T-cell (primary cell): Measurements from ENCODE around the gene A3GALT2. TPM values are rescaled to one million over a fixed set of nuclear protein-coding genes. Genes with fewer than 3 reads are reported as not detected.

Experiments used
- ATAC-seq, 4 experiments: fragments of 200-7000 bp in 3 of 4; fragments of 150-1000 bp in 1 of 4; cut with Tn5 transposase; replicated peaks in 1 of 4; 1 replicate in 3 of 4; 2 replicates in 1 of 4; pipeline ENCODE4 v1.10.0; 2021; ENCODE audit warnings: moderate library complexity in 3 of 4, mild to moderate bottlenecking in 2 of 4, moderate number of reproducible peaks in 1 of 4
- CTCF ChIA-PET, 2 donors: fragments of 300-600 bp; sonication (Branson Sonifier 250); formaldehyde crosslinking; loops; one replicate each; lab custom pipeline; 2022; ENCODE audit warnings: antibody characterized with exemption in 2 of 2; lab: Charles Lee
- POLR2A ChIA-PET, 2 donors: fragments of 300-600 bp; sonication (Branson Sonifier 250); formaldehyde crosslinking; loops; one replicate each; lab custom pipeline; 2022; ENCODE audit warnings: antibody characterized with exemption in 2 of 2; lab: Charles Lee
- DNase-seq, 35 experiments: peaks; one replicate each; pipeline versions ENCODE4 v3.0.0 to v3.0.0-alpha.2; 2013 to 2023
- H3K27ac ChIP-seq: one replicate; pipeline ENCODE4 v1.5.1; 2013; ENCODE audit warnings: low read length
- H3K27me3 ChIP-seq, 2 experiments: replicated peaks in 1 of 2; 1 replicate in 1 of 2; 2 replicates in 1 of 2; pipeline versions ENCODE4 v1.6.1 to v1.7.0; 2013; ENCODE audit warnings: low read length in 1 of 2, mixed read lengths in 1 of 2; ENCODE audit not compliant: control insufficient read depth in 2 of 2, insufficient read depth in 2 of 2; ENCODE audit errors: extremely low read depth in 1 of 2
- H3K36me3 ChIP-seq, 2 donors: 1 replicate in 1 of 2; 2 replicates in 1 of 2; pipeline versions ENCODE4 v1.6.1 to v1.7.0; 2013; ENCODE audit warnings: low read length in 1 of 2; ENCODE audit not compliant: control insufficient read depth in 2 of 2, insufficient read depth in 1 of 2; ENCODE audit errors: extremely low read depth in 1 of 2
- H3K4me1 ChIP-seq, 2 experiments: 1 replicate in 1 of 2; 2 replicates in 1 of 2; pipeline versions ENCODE4 v1.6.1 to v1.7.0; 2013; ENCODE audit warnings: low read length in 2 of 2, mixed read lengths in 1 of 2; ENCODE audit not compliant: insufficient read depth in 2 of 2, control insufficient read depth in 1 of 2; ENCODE audit errors: extremely low read depth in 1 of 2
- H3K4me3 ChIP-seq, 2 donors: 1 replicate in 1 of 2; 2 replicates in 1 of 2; pipeline versions ENCODE4 v1.5.1 to v1.7.0; 2013; ENCODE audit warnings: mild to moderate bottlenecking in 2 of 2, low read length in 1 of 2, moderate library complexity in 1 of 2; ENCODE audit not compliant: control insufficient read depth in 1 of 2; ENCODE audit errors: extremely low read depth in 1 of 2
- H3K9me3 ChIP-seq: 2 replicates; pipeline ENCODE4 v1.7.0; 2013
- H3K27ac Mint-ChIP-seq, 2 donors: one replicate each; pipeline ENCODE4 v1.8.0; 2020 to 2021; ENCODE audit warnings: mild to moderate bottlenecking in 2 of 2, mixed read lengths in 2 of 2
- H3K27me3 Mint-ChIP-seq, 2 donors: one replicate each; pipeline ENCODE4 v1.8.0; 2021 to 2022; ENCODE audit warnings: mixed read lengths in 2 of 2
- H3K36me3 Mint-ChIP-seq: one replicate; pipeline ENCODE4 v1.8.0; 2021; ENCODE audit warnings: mixed read lengths
- H3K4me1 Mint-ChIP-seq, 3 donors: one replicate each; pipeline ENCODE4 v1.8.0; 2020 to 2022; ENCODE audit warnings: mixed read lengths in 3 of 3, mild to moderate bottlenecking in 1 of 3
- H3K4me3 Mint-ChIP-seq, 3 donors: one replicate each; pipeline ENCODE4 v1.8.0; 2020 to 2022; ENCODE audit warnings: mild to moderate bottlenecking in 3 of 3, mixed read lengths in 3 of 3, moderate library complexity in 3 of 3
- H3K9me3 Mint-ChIP-seq, 3 donors: one replicate each; pipeline ENCODE4 v1.8.0; 2020 to 2022; ENCODE audit warnings: mixed read lengths in 3 of 3
- WGBS: methylation state at CpG from one replicate; pipeline ENCODE4 v1.1.5; 2013; ENCODE audit warnings: missing lambda C conversion rate; ENCODE audit not compliant: insufficient coverage; 5-methylcytosine and 5-hydroxymethylcytosine counted together
- total RNA-seq, 35 experiments: library from RNA in 6 of 35; stranded (reverse) in 6 of 35; fragments of 120-200 nt in 1 of 35; gene quantifications; one replicate each; pipeline versions ENCODE4 v1.2.1 to v1.2.4 and lab custom pipeline; 2013 to 2026

A3GALT2 gene
- total RNA-seq, 5 donors from 2014 or later (not counting 1 experiment from before 2014, with no cell fraction given), result 0.26 TPM; not detected in 4

DNA sequence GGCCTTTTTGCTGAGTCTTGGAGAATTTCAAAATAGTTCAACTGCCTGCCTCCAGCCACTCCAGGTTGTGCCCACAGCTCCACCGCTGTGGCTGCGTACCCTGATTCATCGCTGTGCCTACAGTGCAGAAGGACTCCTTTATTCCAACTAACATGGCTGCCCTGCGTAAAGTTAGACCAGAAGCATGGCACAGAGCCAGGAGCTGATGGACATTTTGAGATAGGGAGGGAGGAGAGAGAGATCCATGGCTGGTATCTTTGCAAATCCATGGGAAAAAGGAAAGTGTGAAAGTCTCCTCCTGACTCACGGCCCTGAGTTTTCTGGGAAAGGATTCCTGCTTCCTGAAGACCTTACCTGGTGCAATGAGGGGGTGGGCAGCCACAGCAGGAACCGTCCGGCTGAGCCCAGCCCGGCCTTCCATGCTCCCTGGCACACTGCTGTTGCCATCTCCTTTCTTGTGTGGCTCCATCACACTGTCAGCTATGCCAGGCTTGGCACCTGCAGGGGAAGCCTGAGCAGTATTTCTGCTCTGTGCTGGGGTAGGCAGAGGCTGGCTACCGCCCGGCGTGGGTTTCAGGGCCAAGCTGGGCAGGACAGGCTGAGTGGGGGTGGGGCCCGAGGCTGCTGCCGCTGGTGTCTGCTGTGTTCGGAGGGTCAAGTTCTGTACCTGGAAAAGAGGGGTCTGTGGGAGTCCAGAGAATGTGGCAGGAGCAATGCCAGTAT, 46.0 kb upstream of the A3GALT2 start:
- peaks cover 0 to 23% of the 10 kb centered on the region in 2 experiments for H3K27me3 ChIP-seq
- ATAC-seq (no peak), DNase-seq (no peak)
- H3K27me3 Mint-ChIP-seq, result no peaks in the 10 kb centered on the region
- no peaks in the 10 kb centered on the region for H3K9me3 ChIP-seq
- CTCF ChIA-PET, result interaction anchor here (0.6 to 2.3 kb wide), 3 partner anchors 67 to 71 kb away, joined by 4 to 12 read pairs (median 5); no protein-coding TSS in a partner anchor
- peaks cover 0 to 8% of the 10 kb centered on the region in 2 experiments for H3K4me1 ChIP-seq
- no peak overlapping the region for H3K4me3 ChIP-seq
- H3K4me3 Mint-ChIP-seq, result no peak overlapping the region
- 94% methylated on average over 10 of the region's 14 CpGs for WGBS
- H3K36me3 ChIP-seq, result no peaks in the 10 kb centered on the region
- H3K9me3 Mint-ChIP-seq, result no peaks in the 10 kb centered on the region
- no peak overlapping the region for H3K27ac Mint-ChIP-seq
- no peaks in the 10 kb centered on the region for H3K36me3 Mint-ChIP-seq
- no peak overlapping the region for H3K27ac ChIP-seq
- H3K4me1 Mint-ChIP-seq, result peaks cover 1 to 4% (median 4%) of the 10 kb centered on the region in 3 donors
- POLR2A ChIA-PET, result no interaction called here

DNA sequence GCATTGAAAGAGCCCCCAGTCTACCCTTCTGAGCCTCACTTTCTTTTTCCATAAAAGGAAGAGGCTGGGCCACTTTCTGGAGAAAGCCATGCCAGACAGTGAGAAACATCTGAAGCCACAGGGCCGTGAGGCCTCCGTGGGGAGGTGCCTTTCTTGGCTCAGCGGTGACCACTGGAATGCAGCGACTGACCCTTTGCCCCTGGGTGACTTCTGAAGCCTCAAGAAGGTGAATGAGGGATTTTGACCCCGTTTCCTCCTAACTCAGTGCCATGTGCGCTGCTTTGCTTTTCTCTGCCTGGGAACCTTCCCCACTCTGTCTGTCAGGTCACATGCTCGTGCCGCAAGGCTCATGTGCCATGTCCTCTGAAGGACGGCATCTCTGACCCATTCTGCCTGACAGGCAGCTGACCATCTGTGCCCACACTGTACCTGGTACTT, 44.7 kb upstream of the A3GALT2 start:
- Mint-ChIP-seq H3K4me3 (no peak overlapping the region), H3K36me3 (no peaks in the 10 kb centered on the region), H3K27ac (no peak overlapping the region), H3K4me1 (peaks cover 1 to 8% (median 4%) of the 10 kb centered on the region in 3 donors), H3K27me3 (no peaks in the 10 kb centered on the region), H3K9me3 (no peaks in the 10 kb centered on the region)
- ATAC-seq (no peak), DNase-seq (no peak)
- H3K4me1 ChIP-seq, result peaks cover 0 to 8% of the 10 kb centered on the region in 2 experiments
- WGBS, result 68% methylated on average over 5 of the region's 9 CpGs
- H3K27ac ChIP-seq, result no peak overlapping the region
- H3K9me3 ChIP-seq, result no peaks in the 10 kb centered on the region
- H3K36me3 ChIP-seq, result no peaks in the 10 kb centered on the region
- ChIA-PET POLR2A (no interaction called here), CTCF (interaction anchor here (1.3 to 2.3 kb wide), 2 partner anchors 69 to 70 kb away, joined by 5 to 12 read pairs; no protein-coding TSS in a partner anchor)
- H3K27me3 ChIP-seq, result peaks cover 0 to 20% of the 10 kb centered on the region in 2 experiments
- H3K4me3 ChIP-seq, result no peak overlapping the region

DNA sequence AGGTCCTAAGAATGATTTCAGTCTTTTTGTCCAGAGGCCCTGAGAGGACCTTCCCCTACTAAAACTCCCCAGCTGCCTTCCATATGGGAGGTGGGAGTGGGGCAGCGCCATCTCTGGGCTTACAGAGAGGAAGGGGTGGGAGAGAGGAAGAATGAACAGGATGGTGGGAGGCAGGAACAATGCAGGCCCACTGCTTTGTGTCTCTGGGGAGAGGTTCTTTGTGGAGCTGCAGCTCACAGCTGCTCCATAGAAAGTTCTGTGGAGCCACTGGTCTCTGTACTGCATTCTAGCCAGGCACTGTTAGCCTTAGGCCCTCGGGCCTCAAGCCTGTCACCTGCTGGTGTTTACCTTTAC, 43.6 kb upstream of the A3GALT2 start:
- no peak overlapping the region for H3K4me3 ChIP-seq
- no peaks in the 10 kb centered on the region for H3K36me3 Mint-ChIP-seq
- no peak for ATAC-seq
- H3K4me1 ChIP-seq, result peaks cover 0 to 8% of the 10 kb centered on the region in 2 experiments
- 86% methylated on average over 1 of the region's 2 CpGs for WGBS
- no peak overlapping the region for H3K4me3 Mint-ChIP-seq
- CTCF ChIA-PET, result interaction anchor here in 1 of 2 donors (1.1 kb wide), 1 partner anchor 69 kb away, joined by 3 read pairs; no protein-coding TSS in a partner anchor
- no peak overlapping the region for H3K27ac Mint-ChIP-seq
- H3K36me3 ChIP-seq, result no peaks in the 10 kb centered on the region
- H3K9me3 ChIP-seq, result no peaks in the 10 kb centered on the region
- no peaks in the 10 kb centered on the region for H3K9me3 Mint-ChIP-seq
- no peak overlapping the region for H3K27ac ChIP-seq
- peaks cover 1 to 8% (median 4%) of the 10 kb centered on the region in 3 donors for H3K4me1 Mint-ChIP-seq
- no peaks in the 10 kb centered on the region for H3K27me3 Mint-ChIP-seq
- no peak for DNase-seq
- POLR2A ChIA-PET, result no interaction called here
- H3K27me3 ChIP-seq, result peaks cover 0 to 20% of the 10 kb centered on the region in 2 experiments

DNA sequence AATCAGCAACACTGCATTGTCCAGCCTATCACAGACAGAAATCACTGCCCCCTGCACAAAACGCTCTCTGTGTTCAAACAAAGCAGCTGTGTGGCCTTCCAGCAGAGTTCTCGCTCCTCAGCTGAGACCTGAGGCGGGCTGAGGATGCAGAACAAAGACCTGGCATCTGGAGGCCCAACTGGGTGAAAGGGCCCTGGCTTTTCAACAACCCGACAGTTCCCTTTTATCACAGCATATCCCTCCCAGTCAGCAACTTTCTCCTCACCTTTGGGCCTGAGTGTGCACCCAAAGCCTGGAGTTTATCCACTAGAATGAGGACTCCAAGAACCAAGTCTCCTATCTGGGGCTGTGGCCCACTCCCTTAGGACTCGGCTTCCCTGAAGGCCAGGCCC, 42.6 kb upstream of the A3GALT2 start:
- Histone ChIP-seq H3K27me3 (peaks cover 0 to 18% of the 10 kb centered on the region in 2 experiments), H3K36me3 (no peaks in the 10 kb centered on the region), H3K27ac (no peak overlapping the region), H3K4me1 (peaks cover 0 to 8% of the 10 kb centered on the region in 2 experiments), H3K4me3 (no peak overlapping the region), H3K9me3 (no peaks in the 10 kb centered on the region)
- H3K36me3 Mint-ChIP-seq, result no peaks in the 10 kb centered on the region
- ChIA-PET POLR2A (no interaction called here), CTCF (interaction anchor here in 1 of 2 donors (1.4 kb wide), 1 partner anchor 67 kb away, joined by 3 read pairs; no protein-coding TSS in a partner anchor)
- no peak for ATAC-seq
- H3K27me3 Mint-ChIP-seq, result no peaks in the 10 kb centered on the region
- H3K27ac Mint-ChIP-seq, result no peak overlapping the region
- H3K4me3 Mint-ChIP-seq, result no peak overlapping the region
- H3K4me1 Mint-ChIP-seq, result peaks cover 1 to 8% (median 4%) of the 10 kb centered on the region in 3 donors
- H3K9me3 Mint-ChIP-seq, result no peaks in the 10 kb centered on the region
- 94% methylated on average over 5 of the region's 5 CpGs for WGBS
- no peak for DNase-seq

DNA sequence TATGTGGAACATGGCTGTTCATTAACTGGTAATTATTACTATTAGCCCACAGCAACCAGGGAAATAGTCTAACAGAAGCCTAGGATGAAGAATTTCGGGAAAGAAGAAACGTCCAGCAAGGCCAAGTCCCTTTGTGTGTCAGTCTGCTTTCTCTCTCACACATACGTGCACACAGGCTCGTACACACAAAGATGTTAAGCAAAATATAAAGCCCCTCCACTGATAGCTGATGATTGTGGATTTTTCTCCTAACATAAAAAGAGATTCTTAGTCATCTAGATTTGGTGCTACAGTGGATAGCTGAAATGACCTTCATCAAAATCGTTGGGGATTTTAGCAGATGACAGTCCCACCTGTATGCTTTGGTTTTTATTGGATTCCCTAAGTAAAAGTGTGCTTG, 42.1 kb upstream of the A3GALT2 start:
- Histone ChIP-seq H3K27ac (no peak overlapping the region), H3K4me3 (no peak overlapping the region), H3K36me3 (no peaks in the 10 kb centered on the region), H3K27me3 (peaks cover 0 to 15% of the 10 kb centered on the region in 2 experiments), H3K9me3 (no peaks in the 10 kb centered on the region), H3K4me1 (peaks cover 0 to 6% of the 10 kb centered on the region in 2 experiments)
- Mint-ChIP-seq H3K4me1 (peaks cover 1 to 8% (median 4%) of the 10 kb centered on the region in 3 donors), H3K36me3 (no peaks in the 10 kb centered on the region), H3K4me3 (no peak overlapping the region), H3K27me3 (no peaks in the 10 kb centered on the region), H3K9me3 (no peaks in the 10 kb centered on the region), H3K27ac (no peak overlapping the region)
- WGBS, result 83% methylated on average over 1 of the region's 5 CpGs
- DNase-seq (no peak), ATAC-seq (no peak)
- POLR2A ChIA-PET, result interaction anchor here in 1 of 2 donors (0.7 kb wide), 1 partner anchor 40 kb away, joined by 3 read pairs; no protein-coding TSS in a partner anchor
- CTCF ChIA-PET, result interaction anchor here in 1 of 2 donors (1.4 kb wide), 1 partner anchor 67 kb away, joined by 3 read pairs; no protein-coding TSS in a partner anchor

DNA sequence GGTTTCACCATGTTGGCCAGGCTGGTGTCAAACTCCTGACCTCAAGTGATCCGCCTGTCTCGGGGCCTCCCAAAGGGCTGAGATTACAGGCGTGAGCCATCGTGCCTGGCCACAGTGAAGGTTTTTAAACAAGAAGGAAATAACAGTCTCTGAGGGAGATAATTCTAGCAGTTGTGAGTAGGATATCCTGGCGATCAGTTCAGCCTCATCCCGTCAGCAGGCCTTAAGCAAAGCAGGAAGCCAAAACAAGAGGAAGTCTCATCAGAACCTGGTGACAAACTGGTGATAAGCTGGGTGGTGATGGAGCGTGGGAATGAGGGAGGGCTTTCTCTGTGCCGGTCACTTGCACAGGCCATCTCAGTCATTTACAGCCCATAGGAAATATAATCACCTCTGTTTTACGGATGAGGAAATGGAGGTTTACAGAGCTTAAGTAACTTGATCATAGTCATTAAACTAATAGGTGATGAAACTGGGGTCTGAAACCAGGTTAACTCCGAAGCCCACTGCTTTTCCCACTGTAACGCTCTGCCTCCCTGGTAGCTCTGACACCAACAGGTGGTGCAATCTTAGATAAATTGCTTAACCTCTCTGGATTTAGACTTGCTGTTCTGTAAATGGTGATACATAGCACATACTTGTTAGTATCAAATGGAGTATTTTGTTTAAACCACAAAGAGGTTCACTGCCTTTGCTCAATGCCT, 40.8 kb upstream of the A3GALT2 start:
- H3K36me3 Mint-ChIP-seq, result no peaks in the 10 kb centered on the region
- ATAC-seq (no peak), DNase-seq (no peak)
- Histone ChIP-seq H3K27ac (no peak overlapping the region), H3K9me3 (no peaks in the 10 kb centered on the region), H3K36me3 (no peaks in the 10 kb centered on the region), H3K27me3 (peaks cover 0 to 3% of the 10 kb centered on the region in 2 experiments), H3K4me1 (no peaks in the 10 kb centered on the region), H3K4me3 (no peak overlapping the region)
- no peak overlapping the region for H3K27ac Mint-ChIP-seq
- no peaks in the 10 kb centered on the region for H3K9me3 Mint-ChIP-seq
- no peaks in the 10 kb centered on the region for H3K27me3 Mint-ChIP-seq
- WGBS, result 73% methylated on average over 3 of the region's 11 CpGs
- H3K4me3 Mint-ChIP-seq, result no peak overlapping the region
- H3K4me1 Mint-ChIP-seq, result peaks cover 0 to 4% (median 0%) of the 10 kb centered on the region in 3 donors
- ChIA-PET CTCF (no interaction called here), POLR2A (no interaction called here)
